BJ (cell line): Measurements from ENCODE around the gene FRMD7. TPM values are rescaled to one million over a fixed set of nuclear protein-coding genes. Genes with fewer than 3 reads are reported as not detected.

Source experiments
- CTCF ChIA-PET: fragments of 350-600 bp; formaldehyde crosslinking; extraction: SDS; loops from one replicate; lab custom pipeline; 2021; ENCODE audit warnings: antibody characterized with exemption, inconsistent platforms; lab: Yijun Ruan, JAX
- POLR2A ChIA-PET: fragments of 300-600 bp; sonication (Branson Sonifier 250); formaldehyde crosslinking; extraction: SDS; loops from one replicate; lab custom pipeline; 2021; ENCODE audit warnings: antibody characterized with exemption; lab: Charles Lee
- DNase-seq: peaks from one replicate; pipeline ENCODE4 v3.0.0-alpha.2; 2011; ENCODE audit warnings: low read depth
- H3K27me3 ChIP-seq: 2 replicates; pipeline ENCODE4 v1.6.0; 2011; ENCODE audit warnings: low read length; ENCODE audit not compliant: control insufficient read depth, insufficient read depth
- H3K36me3 ChIP-seq: 2 replicates; pipeline ENCODE4 v1.5.1; 2011; ENCODE audit warnings: low read length; ENCODE audit not compliant: control insufficient read depth, insufficient read depth
- H3K4me3 ChIP-seq: 2 replicates; pipeline ENCODE4 v1.5.1; 2011; ENCODE audit warnings: low read depth, mild to moderate bottlenecking, control low read depth, low read length
- CTCF ChIP-seq: IDR thresholded peaks from 2 replicates; pipeline ENCODE4 v1.5.1; 2011; ENCODE audit warnings: low read depth, mild to moderate bottlenecking, control low read depth, inconsistent platforms, low read length, moderate library complexity; ENCODE audit not compliant: insufficient read depth
- polyA plus RNA-seq: library from polyadenylated mRNA; depleted of rRNA; stranded (reverse); fragments of >200 nt; gene quantifications from 2 replicates; pipeline ENCODE4 v1.2.3, GENCODE V29; 2011

Gene FRMD7
- polyA plus RNA-seq, 1 experiment: not detected

GRCh38 chrX:132125906-132126305 is 1.9 kb downstream of the FRMD7 start:
- TF ChIP-seq CTCF: no peak
- no peak for DNase-seq
- CTCF ChIA-PET: no interaction called here
- POLR2A ChIA-PET: no interaction called here
- H3K36me3 ChIP-seq: no peaks in the 10 kb centered on the region
- no peak overlapping the region for H3K4me3 ChIP-seq
- no peaks in the 10 kb centered on the region for H3K27me3 ChIP-seq

GRCh38 chrX:132120913-132121312 is 6.9 kb downstream of the FRMD7 start:
- no peaks in the 10 kb centered on the region for H3K36me3 ChIP-seq
- POLR2A ChIA-PET: no interaction called here
- H3K27me3 ChIP-seq: no peaks in the 10 kb centered on the region
- TF ChIP-seq CTCF: no peak
- H3K4me3 ChIP-seq: no peak overlapping the region
- DNase-seq: no peak
- CTCF ChIA-PET: no interaction called here

- H3K36me3 ChIP-seq: no peaks in the 10 kb centered on the region
- no peak overlapping the region for H3K4me3 ChIP-seq
- POLR2A ChIA-PET: no interaction called here
- TF ChIP-seq CTCF: no peak
- CTCF ChIA-PET: no interaction called here
- H3K27me3 ChIP-seq: no peaks in the 10 kb centered on the region
- DNase-seq: no peak
These were observed 7.9 kb downstream of the FRMD7 start for GRCh38 chrX:132119821-132120515.

- Histone ChIP-seq H3K4me3 (no peak overlapping the region), H3K36me3 (no peaks in the 10 kb centered on the region), H3K27me3 (no peaks in the 10 kb centered on the region)
- ChIA-PET CTCF (interaction anchor here (0.6 kb wide), 1 partner anchor 108 kb away, joined by 4 read pairs; no protein-coding TSS in a partner anchor), POLR2A (no interaction called here)
- no peak for TF ChIP-seq CTCF
- no peak for DNase-seq
These were observed 8.5 kb downstream of the FRMD7 start for GRCh38 chrX:132119283-132119682.

GRCh38 chrX:132118358-132118757 is 9.5 kb downstream of the FRMD7 start:
- ChIA-PET POLR2A (no interaction called here), CTCF (no interaction called here)
- Histone ChIP-seq H3K36me3 (no peaks in the 10 kb centered on the region), H3K4me3 (no peak overlapping the region), H3K27me3 (no peaks in the 10 kb centered on the region)
- TF ChIP-seq CTCF: no peak
- DNase-seq: no peak
